NCI-H2196 treated with DMSO at 0.1 percent for 48 hours (cell line): Measurements from ENCODE around the gene MEF2D.

ENCODE experiments used
- DNase-seq: peaks from one replicate; lab custom pipeline; 2025; ENCODE audit not compliant: unreplicated experiment; lab: John Stamatoyannopoulos, UW

MEF2D gene

DNA sequence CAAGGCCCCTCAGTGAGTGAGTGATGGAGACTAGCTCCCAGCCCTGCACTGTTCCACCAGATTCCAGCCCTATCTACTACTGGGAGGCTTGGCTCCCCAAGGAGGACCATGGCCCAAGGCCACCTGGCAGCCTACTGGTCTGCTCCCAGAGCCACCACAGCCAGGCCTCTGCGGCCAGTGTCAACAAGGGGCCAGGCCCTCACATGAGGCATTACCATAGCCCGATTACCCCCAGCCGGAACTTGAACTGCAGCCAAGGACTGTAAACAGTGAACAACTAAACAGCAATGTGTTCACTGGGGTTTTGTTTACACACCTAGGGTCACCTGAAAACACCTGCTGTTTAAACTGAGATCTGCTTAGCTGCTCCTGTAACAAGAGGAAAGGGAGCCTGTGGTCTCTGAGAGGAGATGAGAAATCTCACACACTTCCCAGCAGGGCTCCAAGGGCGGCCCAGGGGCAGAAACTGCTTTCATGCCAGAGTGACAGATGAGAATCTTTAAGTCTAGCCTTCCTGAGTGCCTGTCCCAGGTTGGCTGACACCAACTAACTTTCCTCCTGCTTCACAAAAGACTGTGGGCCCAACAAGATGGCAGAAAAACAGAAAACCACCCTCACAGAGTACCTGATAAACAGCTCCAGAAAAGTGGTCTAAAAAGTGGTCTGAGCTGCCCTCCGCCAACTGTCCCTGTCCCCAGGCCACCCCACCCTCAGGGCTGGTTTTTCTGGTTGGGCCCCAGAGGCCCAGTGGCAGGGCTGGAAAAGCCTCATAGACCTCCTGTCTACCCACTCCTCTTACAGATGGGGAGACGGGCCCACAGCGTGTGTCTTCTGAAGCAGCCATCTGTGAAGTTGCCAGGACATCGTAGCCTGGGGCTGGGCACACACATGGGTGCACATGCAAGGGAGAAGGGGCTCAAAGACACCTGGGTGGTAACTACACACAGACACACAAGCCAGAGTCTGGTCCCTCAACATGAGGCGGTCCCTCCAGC, 28.8 kb downstream of the MEF2D start:
- peak; percentile 94 for DNase-seq

DNA sequence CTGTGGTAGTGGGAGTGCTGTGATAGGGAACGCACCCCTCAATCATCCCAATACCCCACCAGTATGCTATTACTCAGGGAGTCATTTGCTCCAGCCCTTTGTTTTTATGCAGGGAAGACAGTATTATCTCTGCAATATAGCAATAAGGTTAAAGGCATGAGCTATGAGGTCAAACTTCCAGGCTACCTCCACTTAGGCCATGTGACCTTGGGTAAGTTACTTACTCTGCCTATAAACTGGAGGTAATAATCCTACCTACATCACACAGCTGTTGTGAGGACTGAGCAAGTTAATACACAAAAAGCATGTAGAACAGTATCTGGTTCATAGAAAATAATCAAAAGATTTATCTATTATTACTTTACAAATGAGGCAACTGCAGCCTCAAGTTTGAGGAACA, 30.1 kb downstream of the MEF2D start:
- no peak for DNase-seq

DNA sequence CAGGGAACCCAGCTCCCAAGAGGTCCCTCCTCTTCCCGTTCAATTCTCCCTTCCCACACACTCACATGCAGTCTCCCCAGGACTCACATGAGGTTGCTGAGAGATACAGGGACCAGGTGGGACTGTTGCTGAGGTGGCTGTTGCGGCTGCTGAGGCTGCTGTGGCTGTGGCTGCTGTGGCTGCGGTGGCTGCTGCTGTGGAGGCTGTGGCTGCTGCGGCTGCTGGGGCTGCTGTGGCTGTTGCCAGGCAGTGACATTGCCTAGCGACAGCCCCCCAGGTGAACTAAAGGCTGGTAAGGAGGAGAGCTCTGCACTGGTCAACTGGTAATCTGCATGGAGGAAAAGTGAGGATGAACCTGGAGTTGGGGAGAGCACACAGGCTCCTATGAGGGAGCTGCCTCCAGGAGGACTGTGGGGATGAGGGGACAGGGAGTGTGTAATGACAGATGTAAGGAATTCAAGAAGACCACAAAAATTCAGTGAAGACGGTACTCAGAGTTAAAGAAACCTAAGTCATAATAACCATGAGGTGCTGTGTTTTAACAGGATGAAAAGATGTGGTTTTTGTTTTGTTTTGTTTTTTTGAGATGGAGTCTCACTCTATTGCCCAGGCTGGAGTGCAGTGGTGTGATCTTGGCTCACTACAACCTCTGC, 31.8 kb downstream of the MEF2D start:
- DNase-seq = no peak

DNA sequence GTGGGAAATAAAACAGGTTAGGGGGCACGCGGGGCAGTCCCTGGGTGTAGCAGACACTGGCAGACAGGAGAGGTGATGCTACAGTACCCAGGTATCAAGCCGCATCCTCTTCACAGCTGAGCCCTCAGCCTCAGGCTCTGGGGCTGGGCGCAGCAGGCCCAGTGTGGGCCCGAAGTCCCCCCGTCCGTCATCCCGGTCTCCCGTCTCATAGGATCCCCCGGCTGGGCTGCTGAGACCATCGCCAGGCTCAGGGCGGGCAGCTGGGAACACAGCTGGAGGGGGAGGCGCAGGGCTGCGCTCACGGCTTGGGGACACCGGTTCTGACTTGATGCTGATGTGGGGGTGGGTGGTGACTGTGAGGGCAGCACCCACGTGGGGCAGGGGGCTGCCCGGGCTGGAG, 32.7 kb downstream of the MEF2D start:
- no peak for DNase-seq

DNA sequence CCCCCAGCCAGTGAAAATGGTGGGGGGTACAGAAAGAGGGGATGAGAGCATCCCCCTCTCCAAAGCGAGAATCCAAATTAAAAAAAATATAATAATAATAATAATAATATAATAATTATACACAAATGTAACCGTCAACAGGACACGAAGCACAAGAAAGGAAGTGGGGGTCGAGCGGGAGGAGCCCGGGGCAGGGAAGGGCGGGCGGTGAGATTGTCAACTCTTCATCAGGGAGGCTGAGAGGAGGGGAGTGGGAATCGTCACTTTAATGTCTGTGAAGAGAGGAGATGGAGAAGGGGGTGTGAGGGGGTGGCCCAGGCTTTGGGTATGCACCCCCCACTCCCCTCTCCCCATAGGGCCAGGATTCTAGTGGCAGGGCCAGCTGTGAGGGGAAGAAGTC, 33.2 kb downstream of the MEF2D start:
- DNase-seq = no peak

DNA sequence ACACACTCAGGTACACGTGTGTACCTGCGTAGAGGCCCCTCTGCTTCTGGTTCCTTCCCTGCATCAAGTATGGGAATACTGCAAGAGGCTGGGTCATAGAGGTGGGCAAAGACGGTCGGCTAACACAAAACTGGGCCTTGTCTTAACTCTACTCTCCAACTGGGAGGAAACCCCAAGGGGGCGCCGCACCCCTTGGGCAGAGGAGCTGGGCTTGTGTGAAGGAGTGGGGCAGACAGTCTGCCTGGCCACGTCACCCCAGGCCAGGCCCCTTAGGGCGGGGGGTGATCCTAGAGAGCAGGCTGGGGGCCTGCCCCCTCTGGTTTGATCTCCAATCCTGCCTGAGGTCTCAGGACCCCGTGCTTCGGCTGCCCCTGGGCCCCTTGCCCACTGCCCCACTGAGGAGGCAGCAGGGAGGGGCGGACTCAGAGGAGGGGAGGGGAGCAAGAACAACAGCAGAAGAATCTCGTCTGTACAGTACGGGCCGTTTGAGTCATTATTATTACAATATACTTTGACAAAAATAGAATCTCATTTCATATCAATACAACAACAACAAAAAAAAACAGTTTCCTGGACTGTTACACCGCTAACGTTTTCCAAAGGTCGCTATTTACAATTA, 34.7 kb downstream of the MEF2D start:
- no peak for DNase-seq

DNA sequence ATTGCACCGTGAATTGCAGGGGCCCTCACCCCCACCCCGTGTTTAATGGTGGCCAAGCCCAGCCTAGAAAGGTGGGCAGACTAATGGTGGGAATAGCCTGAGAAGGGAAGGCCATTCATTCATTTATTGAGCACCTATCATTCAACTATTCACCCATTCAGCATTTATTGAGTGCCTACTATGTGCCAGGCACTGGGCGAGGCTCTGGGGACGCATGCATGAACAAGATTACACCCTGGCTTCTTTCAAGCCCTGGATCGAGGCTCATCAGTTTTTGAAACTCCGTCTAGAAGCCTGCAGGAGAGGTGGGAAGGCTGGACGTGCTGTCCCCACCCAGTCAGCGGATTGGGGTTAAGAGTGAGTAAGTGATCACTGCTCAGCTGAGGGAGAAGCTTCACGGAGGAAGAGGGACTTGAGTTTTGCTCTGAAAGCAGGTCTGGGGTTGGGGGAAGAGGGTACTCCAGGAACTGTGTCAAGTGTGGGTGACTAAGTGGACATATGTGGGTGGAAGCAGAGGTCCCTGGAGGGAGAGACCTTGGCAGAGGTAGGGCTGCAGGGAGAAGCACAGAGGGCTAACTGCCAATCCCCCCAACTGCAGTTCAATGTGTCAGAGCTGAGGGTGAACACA, 35.6 kb downstream of the MEF2D start:
- DNase-seq = no peak

DNA sequence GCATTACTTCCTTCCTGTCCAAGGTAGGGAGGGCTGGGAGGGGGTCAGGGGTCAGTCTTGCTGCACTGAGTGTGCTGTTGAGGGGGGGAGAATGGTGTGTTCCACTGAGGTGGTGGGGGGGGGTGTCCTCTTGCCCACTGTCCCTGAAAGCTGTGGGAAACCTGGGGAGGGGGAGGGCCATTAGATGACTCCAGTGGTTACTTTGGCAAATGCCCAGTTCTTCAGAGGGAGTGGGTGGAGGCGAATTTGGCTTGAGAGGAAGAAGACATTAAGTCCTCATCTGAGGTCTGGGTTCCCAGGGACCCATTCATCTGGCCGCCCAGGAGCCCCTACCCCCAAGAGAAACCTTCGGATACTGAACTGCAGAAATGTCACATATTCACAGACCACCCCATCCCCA, 36.2 kb downstream of the MEF2D start:
- DNase-seq = no peak

DNA sequence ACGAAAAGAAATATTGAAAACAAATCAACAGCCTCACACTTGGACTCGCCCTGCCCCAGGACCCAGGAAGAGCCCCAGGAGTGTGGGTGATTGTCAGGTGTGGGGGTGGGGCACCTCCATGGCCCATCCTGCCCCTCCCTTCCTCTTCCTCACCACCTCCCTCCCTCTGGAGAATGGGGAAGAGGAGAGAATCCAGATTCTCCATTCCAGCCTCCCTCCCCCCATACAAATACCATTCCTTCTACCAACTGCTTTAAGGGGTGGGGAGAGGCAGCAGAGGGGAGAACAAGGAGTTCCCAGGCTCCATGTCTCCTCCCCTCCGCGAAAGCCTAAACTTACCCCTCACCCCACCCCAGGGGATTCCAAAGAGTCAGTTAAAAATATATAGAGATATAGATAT, 36.7 kb downstream of the MEF2D start:
- no peak for DNase-seq

DNA sequence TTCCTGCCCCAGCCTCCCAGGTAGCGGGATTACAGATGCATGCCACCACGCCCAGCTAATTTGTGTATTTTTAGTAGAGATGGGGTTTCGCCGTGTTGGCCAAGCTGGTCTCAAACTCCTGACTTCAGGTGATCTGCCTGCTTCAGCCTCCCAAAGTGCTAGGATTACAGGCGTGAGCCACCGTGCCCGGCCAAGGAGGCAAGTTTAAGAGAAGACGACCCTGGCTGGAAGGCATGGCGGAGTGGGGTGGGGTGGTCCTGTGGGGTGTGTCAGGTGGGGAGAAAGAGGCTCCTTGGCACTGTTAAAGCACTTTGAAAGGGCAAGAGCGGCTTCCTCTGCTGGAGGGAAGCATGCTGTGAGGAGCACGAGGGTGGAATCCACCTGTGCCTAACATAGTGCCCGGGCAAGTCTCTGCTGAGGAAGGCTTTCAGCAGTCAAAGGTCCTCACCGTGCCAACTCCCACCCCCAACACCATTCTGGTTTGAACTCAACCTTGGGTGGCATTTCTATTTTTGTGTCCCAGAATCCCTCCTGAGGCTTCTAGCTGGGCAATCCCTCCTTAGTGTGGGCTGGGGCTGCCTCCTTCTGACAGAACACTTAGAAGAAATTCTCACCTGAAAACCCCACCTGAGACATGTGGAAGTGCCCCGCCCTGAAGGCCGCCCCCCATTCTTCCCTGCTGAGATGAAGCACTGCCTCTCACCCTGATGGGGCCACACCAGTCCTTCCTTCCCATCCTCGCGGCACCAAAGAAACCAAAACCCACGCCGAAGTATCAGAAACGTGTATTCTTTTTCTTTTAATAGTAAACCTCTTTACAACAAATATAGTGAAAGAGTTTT, 37.4 kb downstream of the MEF2D start:
- DNase-seq = no peak

DNA sequence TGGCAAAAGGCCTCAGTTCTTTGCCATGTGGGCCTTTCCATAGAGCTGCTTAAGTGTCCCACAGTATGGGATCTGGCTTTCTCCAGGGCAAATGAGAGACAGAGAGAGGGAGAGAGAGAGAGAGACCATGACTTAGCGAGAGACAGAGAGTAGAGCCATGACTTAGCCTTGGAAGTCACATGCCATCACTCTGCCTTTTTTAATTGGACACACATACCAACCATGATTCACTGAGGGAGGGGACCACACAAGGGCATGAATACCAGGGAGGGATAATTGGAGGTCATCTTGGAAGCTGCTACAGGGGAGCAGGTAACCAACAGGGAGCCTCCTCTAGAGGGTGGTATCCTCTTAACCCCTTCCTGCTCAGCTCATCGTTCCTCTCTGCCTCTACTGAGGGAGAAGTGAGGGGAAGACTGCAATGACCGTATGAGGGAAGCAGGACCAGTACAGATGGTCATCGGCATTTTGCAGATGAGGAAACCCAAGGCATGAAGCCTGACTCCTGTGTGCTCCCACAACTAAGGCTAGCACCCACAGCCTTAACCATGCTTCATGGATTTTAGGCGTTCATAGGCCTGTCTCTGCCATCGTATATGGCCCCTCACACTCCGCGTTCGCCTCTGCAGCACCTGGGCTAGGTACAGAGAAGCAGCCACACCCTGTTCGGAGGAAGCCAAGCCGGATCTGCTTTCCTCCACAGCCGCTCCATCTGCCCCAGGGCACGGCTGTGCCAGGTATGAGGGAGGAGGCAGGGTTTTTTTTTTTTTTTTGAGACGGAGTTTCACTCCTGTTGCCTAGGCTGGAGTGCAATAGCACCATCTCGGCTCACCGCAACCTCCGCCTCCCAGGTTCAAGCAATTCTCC, 38.6 kb downstream of the MEF2D start:
- no peak for DNase-seq

DNA sequence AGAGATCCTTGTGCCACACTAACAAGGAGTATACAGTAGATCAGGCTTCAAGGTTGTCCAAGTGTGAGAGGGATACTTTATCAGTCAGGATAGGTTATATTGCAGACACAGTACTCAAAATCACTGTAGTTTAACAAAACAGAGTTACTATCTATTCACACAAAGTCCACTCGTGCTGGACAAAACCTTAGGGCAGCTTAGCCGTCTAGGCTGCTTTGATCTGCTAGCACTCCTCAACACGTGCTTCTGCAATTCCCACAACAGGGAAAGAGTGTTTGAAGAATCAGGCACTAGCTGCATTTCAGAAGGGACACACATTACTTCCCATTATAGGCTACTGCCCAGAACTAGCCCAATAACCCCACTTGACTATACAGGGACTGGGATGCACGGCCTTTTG, 39.5 kb downstream of the MEF2D start:
- DNase-seq = no peak

DNA sequence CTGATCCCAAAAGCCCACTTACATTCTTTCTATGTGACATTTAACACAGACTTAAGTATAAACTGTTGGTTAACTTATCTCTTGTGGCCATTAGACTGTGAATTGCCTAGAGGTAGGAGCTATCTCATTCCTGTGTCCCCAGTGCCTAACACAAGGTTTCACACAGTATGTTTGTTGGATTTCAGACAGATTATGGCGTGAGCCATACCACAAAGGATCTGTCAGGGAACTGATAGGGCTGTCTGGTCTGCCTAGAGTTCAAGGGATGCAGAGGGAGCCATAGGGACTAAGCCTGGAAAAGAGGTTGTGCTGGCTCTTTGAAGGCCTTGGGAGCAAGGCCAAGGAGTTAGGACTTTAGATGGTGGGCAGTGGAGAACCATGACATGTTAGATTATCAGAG, 40.0 kb downstream of the MEF2D start:
- no peak for DNase-seq

DNA sequence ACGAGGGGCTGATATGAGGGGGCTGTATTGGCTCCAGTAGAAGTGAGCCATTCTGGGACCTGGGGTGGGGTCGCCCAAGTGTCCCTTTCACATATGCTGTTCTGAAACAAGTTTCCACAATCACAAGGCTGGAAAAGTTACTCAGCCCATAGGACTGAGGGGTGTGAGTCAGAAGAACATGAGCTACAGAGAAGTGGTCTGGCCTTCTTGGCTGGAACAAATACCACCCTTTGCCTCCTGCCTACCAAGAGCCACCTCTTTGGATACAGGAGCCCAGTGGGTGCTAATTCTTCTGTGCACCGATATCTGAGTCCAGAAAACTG, 42.4 kb downstream of the MEF2D start:
- DNase-seq = no peak

DNA sequence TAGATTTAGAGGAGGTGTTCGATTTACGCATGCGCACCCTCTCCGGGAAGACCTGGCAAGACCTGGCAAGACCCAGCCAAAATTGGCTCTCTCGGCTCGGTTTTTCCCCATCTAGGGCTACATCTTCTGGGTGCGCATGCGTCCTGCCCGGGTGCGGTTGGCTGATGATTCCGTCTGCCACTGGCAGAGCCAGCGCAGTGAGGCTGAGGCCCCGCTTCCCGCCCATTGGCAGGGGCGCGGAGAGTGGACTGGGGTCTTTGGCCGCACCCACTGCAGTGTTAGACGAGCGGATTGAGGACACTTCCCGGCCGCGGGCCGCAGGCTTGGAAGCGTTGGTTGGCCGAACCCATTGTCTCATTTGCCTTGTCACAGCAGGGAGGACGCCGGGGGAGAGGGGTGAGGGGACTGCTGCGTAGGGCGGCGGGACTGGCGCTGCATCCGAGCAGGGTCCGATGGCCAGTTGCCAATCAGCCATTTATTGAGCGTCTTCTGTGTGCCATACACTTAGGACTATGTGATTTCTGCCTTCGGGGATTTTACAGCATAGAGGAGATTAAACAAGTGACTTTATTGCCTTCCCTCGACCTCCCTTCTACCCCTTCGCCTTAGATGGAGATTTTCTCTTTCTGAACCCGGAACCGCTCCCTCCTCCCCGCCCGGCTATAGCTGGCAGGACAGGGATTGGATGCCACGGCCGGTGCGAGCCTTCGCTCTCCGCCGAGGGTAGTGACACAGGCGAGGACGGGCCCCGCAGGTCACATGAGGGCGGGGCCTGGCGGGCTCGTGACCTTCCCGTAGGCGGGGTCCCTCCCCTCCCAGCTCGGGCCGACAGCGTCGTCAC, 43.7 kb downstream of the MEF2D start:
- DNase-seq = peak; percentile 98

DNA sequence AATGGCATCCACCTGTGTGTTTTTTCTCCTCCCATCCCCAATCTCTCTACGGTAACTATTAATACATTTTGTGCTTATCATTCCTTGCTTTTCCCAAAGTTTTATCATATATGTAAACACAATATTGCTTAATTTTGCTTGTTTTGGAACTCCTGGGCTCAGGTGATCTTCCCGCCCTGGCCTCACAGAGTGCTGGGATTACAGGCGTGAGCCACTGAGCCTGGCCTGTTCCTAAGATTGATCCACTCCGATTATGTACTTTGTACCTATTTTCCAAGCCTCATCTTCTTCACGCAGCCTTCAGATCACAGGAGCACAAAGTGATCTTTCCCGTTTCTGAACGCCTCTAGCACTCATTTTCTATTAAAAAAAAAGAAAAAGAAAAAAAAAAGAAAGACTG, 45.2 kb downstream of the MEF2D start:
- DNase-seq = no peak

DNA sequence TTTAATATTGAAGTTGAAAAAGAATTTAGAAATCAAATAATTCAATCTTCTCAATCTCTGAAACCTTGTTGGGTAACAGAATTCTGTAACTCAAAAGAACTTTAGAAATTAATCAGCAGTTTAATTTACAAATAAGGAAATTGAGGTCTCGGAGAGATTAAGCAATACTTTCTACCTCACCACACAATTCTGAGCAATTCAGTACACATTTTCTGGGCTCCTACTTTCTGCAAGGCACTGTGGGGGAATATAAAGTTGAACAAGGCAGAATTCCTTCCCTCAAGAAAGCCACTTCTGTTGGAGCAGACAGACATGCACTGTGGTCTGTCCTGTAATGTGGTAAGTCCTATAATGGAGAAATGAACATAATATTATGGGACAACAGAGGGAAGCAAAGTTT, 47.7 kb downstream of the MEF2D start:
- no peak for DNase-seq

DNA sequence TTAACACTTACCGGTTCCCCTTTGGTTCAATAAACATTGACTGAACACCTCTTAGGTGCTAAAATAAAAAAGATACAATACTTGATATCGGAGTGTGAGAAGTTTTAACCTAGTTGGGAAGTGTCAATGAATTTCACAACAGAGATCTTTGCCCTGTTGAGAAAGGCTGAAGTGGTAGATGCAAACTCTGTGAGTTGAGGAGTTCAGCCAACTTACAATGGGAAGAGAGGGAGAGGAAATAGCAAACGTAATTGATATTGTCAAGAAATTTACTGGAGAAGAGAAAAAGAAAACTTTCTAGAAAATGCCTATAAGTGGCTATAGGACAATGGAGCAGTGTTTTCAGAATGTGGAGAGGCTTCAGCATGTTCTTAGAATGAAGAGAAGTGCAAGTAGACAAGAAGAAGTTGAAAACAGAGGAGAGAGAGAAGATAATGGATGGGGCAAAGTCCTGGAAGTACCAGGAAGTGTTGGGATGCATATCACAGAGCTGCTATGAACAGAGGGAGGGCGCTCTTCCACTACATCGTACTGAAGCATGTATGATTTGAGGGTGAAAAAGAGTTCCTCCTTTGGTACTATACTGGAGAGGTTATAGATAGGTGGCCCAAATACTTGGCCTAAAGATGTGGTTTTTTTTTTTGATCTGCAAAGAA, 48.9 kb downstream of the MEF2D start:
- DNase-seq = no peak
